ENCODE results near the gene DGUOK. TPM values are rescaled to one million over a fixed set of nuclear protein-coding genes. Genes with fewer than 3 reads are reported as not detected.

Gene DGUOK
- total RNA-seq, 1 donor = 57.7 TPM

DNA sequence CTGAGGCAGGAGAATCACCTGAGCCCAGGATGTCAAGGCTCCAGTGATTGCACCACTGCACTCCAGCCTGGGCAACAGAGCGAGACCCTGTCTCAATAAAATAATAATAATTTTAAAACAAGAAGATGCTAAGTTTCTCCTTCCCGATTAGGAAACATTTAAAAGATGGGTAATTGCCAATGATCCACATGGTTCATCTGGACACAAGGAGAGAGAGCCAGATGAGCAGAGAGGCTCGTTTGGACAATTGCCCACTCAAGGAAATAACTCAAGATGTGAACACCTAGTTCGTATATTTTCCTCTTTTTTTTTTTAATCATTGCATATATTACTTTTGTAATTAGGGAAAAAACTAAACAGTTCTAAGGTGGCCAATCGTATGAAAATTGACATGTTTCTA lies 37.5 kb upstream of the DGUOK start:
- no peak overlapping the region for H3K4me3 ChIP-seq (ENCODE audit: low read depth, low read length)
- no peak for DNase-seq (ENCODE audit: low read depth)
- TF ChIP-seq, protein P1, sequence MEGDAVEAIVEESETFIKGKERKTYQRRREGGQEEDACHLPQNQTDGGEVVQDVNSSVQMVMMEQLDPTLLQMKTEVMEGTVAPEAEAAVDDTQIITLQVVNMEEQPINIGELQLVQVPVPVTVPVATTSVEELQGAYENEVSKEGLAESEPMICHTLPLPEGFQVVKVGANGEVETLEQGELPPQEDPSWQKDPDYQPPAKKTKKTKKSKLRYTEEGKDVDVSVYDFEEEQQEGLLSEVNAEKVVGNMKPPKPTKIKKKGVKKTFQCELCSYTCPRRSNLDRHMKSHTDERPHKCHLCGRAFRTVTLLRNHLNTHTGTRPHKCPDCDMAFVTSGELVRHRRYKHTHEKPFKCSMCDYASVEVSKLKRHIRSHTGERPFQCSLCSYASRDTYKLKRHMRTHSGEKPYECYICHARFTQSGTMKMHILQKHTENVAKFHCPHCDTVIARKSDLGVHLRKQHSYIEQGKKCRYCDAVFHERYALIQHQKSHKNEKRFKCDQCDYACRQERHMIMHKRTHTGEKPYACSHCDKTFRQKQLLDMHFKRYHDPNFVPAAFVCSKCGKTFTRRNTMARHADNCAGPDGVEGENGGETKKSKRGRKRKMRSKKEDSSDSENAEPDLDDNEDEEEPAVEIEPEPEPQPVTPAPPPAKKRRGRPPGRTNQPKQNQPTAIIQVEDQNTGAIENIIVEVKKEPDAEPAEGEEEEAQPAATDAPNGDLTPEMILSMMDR (IDR thresholded peaks at IDR 0.05; ENCODE audit: insufficient read depth, low read length) = no peak

DNA sequence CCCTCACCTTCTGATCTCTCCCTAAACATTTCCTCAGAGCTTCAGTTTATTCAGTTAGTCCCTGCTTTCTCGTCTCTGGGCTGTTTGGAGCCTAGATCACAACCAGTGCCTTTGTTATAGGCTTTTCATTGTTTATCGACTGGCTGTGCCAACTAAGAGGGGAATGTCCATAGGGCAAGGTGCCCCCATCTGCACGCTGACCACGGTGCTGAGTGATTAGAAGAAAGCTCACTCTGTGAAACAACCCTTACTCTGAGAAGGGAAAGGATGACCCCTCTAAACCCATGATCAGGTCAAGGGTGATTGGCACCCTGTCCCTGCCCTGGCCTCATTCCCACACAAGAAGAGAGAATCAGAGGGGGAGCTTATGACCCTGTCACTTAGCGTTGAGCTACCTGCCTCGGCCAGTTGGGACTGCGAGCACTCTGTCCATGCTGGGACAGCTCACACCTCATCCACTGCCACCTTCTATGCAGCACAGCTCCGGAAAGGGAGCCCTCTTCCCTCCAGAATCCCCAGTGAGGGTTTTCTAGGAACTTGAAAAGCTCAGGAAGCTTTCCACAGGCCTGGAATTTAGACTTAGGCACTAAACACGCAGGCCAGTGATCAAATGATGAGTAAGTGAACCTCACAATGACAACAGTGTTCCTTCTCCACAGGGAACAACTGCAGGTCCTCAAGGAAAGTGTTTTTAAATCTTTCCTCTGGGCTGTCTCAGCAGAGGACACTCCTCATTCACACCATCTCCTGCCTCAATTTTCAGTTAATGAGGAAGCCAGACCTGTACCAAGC lies 36.2 kb upstream of the DGUOK start:
- H3K4me3 ChIP-seq (ENCODE audit: low read depth, low read length) = no peak overlapping the region
- TF ChIP-seq, protein P1 (IDR thresholded peaks at IDR 0.05; ENCODE audit: insufficient read depth, low read length) = no peak
- DNase-seq (ENCODE audit: low read depth) = no peak

DNA sequence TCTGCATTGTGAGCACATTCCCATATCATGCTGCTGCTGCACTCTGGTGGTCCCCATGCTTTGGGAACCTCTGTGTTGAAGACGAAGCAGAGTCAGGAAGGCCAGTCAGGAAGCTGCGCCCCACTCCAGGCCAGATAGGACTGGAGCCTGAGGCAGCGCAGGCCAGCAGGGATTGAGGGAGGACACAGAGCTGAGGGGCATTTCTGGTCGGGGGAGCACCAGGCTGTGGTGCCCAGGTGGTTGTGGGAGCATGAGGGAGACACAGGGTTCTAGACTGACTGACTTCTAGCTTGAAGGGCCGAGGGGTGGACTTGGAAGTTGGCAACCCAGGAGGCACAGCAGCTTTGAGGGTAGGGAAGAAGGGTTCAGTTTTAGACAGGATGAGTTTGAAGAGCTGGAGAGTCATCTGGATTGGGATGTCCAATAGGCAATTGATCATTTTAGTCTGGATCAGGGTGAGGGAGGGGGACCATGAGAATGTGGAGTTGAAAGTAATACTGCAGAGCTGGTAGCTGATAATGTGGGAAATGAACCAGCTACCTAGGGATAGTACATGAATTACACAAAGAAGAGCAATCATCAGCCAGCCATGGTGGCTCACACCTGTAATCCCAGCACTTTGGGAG lies 35.3 kb upstream of the DGUOK start:
- no peak overlapping the region for H3K4me3 ChIP-seq (ENCODE audit: low read depth, low read length)
- DNase-seq (ENCODE audit: low read depth) = no peak
- TF ChIP-seq, protein P1 (IDR thresholded peaks at IDR 0.05; ENCODE audit: insufficient read depth, low read length) = no peak

DNA sequence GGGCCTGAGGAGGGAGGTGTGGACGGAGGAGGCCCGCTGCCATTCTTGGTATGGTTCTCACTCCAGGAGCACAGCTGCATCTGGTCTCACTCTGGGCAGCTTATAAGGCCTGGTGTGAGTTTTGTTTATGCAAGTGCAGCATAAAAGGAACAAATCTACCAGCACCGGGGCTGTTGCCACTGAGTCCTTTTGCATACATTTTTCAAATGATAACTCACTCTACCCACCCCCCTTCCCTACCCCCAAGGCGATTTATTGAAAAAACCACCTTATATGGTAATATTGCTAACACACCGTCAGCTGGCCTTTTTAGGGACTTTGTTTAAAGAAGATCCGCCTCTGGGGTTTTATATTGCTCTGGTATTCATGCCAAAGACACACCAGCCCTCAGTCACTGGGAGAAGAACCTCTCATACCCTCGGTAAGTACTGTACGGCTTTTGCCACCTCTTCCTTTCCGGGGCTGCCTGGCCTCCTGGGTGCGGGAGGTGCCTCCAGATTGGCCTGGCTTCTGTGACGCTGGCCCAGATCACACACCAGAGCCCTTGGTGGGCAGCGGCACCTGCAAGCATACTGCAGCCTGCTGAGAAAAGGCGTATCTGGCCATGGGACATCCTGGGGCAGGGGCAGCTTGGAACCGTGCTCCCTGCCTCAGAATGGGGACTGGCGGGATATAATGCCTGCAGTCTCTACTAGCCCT lies 33.9 kb upstream of the DGUOK start, which contains the start of gene ACTG2:
TSS of gene ACTG2 (plus strand) at position 378 of the 699 bp plus-strand sequence. CDS start 8,304 bp downstream, outside the sequence.
- no peak within 1 kb of the TSS for H3K4me3 ChIP-seq (ENCODE audit: low read depth, low read length)
- DNase-seq (ENCODE audit: low read depth) = no peak

DNA sequence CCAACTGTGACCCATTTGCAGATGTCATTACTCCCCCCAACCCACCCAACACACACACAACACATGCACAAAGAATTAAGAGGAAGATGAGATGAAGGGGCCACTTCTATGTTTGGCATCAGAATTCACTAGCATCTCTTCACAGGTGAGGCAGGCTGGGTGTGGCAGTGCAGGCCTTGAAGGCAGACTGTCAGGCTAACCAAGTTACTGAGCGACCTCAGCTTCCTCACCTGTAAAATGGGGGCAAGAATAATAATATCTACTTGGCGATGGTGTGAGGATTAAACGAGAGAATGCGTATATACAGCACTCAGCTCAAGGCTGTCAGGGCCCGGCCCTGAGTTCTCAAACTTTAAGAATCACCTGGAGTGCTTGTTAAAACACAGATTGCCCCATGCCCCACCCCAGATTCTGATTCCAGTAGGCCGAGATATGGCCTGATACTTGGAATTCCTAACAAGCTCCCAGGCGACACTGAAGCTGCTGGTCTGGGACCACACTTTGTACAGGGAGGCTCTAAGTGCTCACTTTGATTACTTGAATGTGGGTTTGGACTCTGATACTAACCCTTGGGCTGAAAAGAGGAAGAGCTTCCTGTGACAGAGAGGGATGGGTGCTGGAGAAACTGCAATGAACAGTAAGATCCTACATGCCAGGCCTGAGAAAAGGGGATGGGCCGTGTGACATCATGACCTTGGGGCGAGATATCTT lies 32.8 kb upstream of the DGUOK start:
- TF ChIP-seq, protein P1 (IDR thresholded peaks at IDR 0.05; ENCODE audit: insufficient read depth, low read length) = no peak
- DNase-seq (ENCODE audit: low read depth) = no peak
- no peak overlapping the region for H3K4me3 ChIP-seq (ENCODE audit: low read depth, low read length)

More for the DNA sequence above, 33.9 kb upstream of the DGUOK start, which contains the start of gene ACTG2:
- TF ChIP-seq, protein P1 (IDR thresholded peaks at IDR 0.05; ENCODE audit: insufficient read depth, low read length) = no peak

DNA sequence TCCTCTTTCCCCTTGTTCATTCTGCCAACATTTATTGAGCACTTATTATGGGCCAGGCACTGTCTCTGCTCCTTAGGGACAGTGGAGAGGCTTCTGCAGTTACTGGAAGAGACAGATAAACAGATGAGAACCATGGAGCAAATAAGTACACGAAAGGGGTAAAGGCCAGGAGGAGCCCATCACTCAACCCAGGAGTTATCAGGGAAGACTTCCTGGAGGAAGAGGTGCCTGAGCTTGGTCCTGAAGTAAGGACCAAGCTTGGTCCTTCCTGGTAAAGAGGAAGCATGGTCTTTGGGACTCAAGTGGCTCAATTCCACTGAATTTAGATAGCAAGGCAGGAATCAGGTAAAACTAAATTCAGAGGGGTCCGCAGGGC lies 32.2 kb upstream of the DGUOK start:
- TF ChIP-seq, protein P1 (IDR thresholded peaks at IDR 0.05; ENCODE audit: insufficient read depth, low read length) = no peak
- no peak for DNase-seq (ENCODE audit: low read depth)
- no peak overlapping the region for H3K4me3 ChIP-seq (ENCODE audit: low read depth, low read length)
